ENCODE data around the gene DDX51.
"Not testable (repeated sequence)": the region's sequence is repeated elsewhere in the genome, so short reads cannot be mapped to it uniquely, and the experiment has no call there.

Gene DDX51

GRCh38 chr12:132155771-132156572 lies 11.9 kb upstream of the DDX51 start:
- Mint-ChIP-seq H3K9me3 (no peaks in the 10 kb centered on the region), H3K4me3 (no peak overlapping the region), H3K27ac (no peak overlapping the region), H3K27me3 (ENCODE audit: low read depth) (no peaks in the 10 kb centered on the region), H3K4me1 (ENCODE audit: low read depth) (no peaks in the 10 kb centered on the region), H3K36me3 (ENCODE audit: low read depth) (no peaks in the 10 kb centered on the region)

DNA sequence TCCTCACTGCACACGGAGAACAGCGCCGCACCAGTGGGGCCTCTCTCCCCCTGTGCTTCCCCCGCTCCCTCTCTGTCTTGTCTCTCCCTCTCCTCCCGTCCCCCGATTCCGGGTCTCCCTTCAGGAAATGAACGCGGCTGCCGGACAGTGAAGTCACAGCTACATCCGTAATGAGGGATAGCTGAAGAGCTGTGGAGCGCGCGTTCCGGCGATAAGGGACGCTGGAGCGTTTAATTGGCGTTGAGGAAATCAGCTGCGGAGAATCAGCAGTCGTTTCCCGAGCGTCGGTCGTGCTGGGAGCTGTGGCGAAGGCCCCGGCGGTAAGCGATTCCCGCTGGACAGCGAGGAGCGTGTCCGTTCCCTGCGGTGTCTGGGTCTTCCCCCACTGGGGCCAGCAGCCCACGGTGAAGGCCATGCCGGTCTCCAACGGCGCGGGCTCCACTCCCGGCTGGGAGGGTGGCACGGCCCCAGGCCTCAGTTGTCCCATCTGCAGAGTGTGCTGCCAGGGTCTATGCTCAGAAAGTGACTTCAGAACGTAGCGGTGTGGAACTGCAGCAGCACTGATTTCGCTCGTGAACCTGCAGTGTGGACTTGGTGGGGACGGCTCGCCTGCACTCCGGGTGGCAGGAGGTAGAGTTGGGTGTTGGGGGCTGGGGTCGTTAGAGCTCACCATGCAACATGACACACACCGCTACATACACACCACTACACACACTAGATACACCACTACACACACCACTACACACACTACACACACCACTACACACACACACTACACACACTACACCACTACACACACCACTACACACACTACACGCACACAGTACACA lies 11.0 kb upstream of the DDX51 start:
- Mint-ChIP-seq H3K4me1 (ENCODE audit: low read depth) (no peaks in the 10 kb centered on the region), H3K36me3 (ENCODE audit: low read depth) (no peaks in the 10 kb centered on the region), H3K27ac (no peak overlapping the region), H3K27me3 (ENCODE audit: low read depth) (no peaks in the 10 kb centered on the region), H3K9me3 (no peaks in the 10 kb centered on the region), H3K4me3 (no peak overlapping the region)

GRCh38 chr12:132154341-132154761 lies 10.2 kb upstream of the DDX51 start:
- Mint-ChIP-seq H3K9me3 (no peaks in the 10 kb centered on the region), H3K4me3 (no peak overlapping the region), H3K27ac (no peak overlapping the region), H3K4me1 (ENCODE audit: low read depth) (no peaks in the 10 kb centered on the region), H3K27me3 (ENCODE audit: low read depth) (no peaks in the 10 kb centered on the region), H3K36me3 (ENCODE audit: low read depth) (no peaks in the 10 kb centered on the region)

DNA sequence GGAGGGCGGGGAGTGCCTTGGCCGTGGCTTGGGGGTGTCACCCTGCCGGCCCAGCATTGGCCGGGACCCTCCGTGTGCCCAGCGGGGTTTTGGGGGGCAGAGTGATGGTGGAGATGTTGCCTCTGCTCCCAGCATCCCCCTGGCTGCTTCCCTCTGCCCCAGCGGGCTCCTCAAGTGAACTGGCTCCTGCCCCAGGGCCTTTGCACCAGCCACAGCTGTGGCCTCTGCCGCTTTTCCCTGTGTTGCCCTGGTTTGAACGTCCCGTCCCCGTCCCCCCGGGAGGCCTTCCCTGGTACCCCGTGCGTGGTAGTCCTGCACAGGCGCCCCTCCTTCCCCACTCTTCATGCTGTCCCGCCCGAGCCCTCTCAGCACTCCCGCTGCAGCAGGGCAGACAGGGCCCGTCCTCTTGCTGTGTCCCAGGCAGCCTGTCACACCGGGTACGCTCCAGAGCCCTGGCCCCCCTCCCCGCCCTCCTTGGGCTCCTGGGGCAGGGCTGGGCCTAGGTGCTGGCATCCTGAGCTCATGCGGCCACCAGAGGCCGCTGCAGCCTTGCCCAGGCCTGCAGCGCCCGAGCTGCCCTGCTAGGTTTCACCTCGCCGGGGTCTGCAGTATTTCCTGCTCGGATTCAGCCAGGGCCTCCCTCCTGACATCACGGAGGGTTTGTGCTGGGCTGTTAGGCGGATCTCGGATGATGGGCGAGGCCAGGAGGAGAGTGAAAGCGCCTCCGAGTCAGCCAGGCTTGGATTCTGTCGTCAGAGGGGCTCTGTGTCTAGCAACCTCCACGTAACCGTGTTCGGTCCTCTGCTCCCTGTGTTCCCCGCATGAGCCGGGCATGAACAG lies 9.6 kb upstream of the DDX51 start:
- Mint-ChIP-seq H3K27me3 (ENCODE audit: low read depth) (no peaks in the 10 kb centered on the region), H3K36me3 (ENCODE audit: low read depth) (no peaks in the 10 kb centered on the region), H3K9me3 (no peaks in the 10 kb centered on the region), H3K27ac (no peak overlapping the region), H3K4me3 (no peak overlapping the region), H3K4me1 (ENCODE audit: low read depth) (no peaks in the 10 kb centered on the region)

DNA sequence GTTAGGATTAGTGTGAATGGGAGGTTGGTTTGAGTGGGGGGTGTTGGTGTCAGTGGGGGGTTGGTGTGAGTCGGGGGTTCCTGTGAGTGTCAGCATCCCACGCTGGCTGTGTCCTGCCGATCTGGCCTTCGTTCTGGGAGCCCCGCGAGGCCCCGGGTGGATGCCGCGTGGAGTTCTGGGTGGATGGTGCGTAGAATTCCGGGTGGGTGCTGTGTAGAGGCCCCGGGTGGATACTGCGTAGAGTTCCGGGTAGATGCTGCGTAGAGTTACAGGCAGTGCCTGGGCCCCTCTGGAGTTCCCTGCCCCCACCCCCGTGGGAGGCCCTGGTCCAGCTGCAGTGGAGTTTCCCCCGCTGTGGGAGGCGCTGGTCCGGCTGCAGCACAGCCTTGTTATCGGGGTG lies 8.8 kb upstream of the DDX51 start:
- Mint-ChIP-seq H3K4me3 (no peak overlapping the region), H3K36me3 (ENCODE audit: low read depth) (no peaks in the 10 kb centered on the region), H3K27ac (no peak overlapping the region), H3K9me3 (no peaks in the 10 kb centered on the region), H3K4me1 (ENCODE audit: low read depth) (no peaks in the 10 kb centered on the region), H3K27me3 (ENCODE audit: low read depth) (no peaks in the 10 kb centered on the region)

DNA sequence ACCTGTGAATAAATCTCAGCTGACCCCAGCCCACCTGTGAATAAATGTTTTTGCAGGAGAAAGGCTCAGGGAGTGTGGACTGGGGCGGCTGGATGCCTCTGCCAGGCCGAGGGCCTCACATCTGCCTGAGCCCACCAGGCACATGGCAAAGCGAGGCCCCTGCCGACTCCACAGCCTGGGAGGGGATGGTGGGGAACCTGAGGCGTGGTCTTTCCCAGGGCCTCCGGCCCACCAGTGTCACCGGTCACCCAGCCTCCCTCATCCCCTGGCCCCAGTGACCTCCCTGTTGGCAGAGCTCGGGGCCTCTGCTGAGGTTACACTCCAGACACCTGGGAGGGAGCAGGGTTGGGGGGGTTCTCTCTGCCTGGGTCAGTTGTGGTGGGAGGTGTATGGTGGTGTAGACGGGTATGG lies 8.3 kb upstream of the DDX51 start:
- Mint-ChIP-seq H3K9me3 (no peaks in the 10 kb centered on the region), H3K4me3 (no peak overlapping the region), H3K27ac (no peak overlapping the region), H3K27me3 (ENCODE audit: low read depth) (no peaks in the 10 kb centered on the region), H3K4me1 (ENCODE audit: low read depth) (no peaks in the 10 kb centered on the region), H3K36me3 (ENCODE audit: low read depth) (no peaks in the 10 kb centered on the region)

- Mint-ChIP-seq H3K9me3 (no peaks in the 10 kb centered on the region), H3K27me3 (ENCODE audit: low read depth) (no peaks in the 10 kb centered on the region), H3K36me3 (ENCODE audit: low read depth) (no peaks in the 10 kb centered on the region), H3K4me1 (ENCODE audit: low read depth) (no peaks in the 10 kb centered on the region), H3K27ac (no peak overlapping the region), H3K4me3 (no peak overlapping the region)
These were observed 7.8 kb upstream of the DDX51 start for GRCh38 chr12:132151766-132152410.

- Mint-ChIP-seq H3K36me3 (ENCODE audit: low read depth) (peaks cover 3% of the 10 kb centered on the region), H3K9me3 (no peaks in the 10 kb centered on the region), H3K27me3 (ENCODE audit: low read depth) (no peaks in the 10 kb centered on the region), H3K27ac (no peak overlapping the region), H3K4me3 (no peak overlapping the region), H3K4me1 (ENCODE audit: low read depth) (peaks cover 3% of the 10 kb centered on the region)
These were observed 7.1 kb upstream of the DDX51 start for GRCh38 chr12:132151145-132151765.

GRCh38 chr12:132150780-132151144 lies 6.6 kb upstream of the DDX51 start:
- no peaks in the 10 kb centered on the region for H3K27me3 Mint-ChIP-seq (ENCODE audit: low read depth)
- H3K9me3 Mint-ChIP-seq, result no peaks in the 10 kb centered on the region
- no peak overlapping the region for H3K4me3 Mint-ChIP-seq
- H3K36me3 Mint-ChIP-seq (ENCODE audit: low read depth), result peaks cover 5% of the 10 kb centered on the region
- peaks cover 6% of the 10 kb centered on the region for H3K4me1 Mint-ChIP-seq (ENCODE audit: low read depth)
- H3K27ac Mint-ChIP-seq, result no peak overlapping the region

DNA sequence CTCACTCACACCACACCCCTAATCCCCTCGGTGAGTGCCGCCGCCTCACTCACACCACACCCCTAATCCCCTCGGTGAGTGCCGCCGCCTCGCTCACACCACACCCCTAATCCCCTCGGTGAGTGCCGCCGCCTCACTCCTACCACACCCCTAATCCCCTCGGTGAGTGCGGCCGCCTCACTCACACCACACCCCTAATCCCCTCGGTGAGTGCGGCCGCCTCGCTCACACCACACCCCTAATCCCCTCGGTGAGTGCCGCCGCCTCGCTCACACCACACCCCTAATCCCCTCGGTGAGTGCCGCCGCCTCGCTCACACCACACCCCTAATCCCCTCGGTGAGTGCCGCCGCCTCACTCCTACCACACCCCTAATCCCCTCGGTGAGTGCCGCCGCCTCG lies 5.4 kb upstream of the DDX51 start:
- not testable (repeated sequence) for H3K27ac Mint-ChIP-seq; H3K27me3 Mint-ChIP-seq (ENCODE audit: low read depth); H3K36me3 Mint-ChIP-seq (ENCODE audit: low read depth); H3K4me3 Mint-ChIP-seq; H3K9me3 Mint-ChIP-seq
- H3K4me1 Mint-ChIP-seq (ENCODE audit: low read depth), result peaks cover 16% of the 10 kb centered on the region

GRCh38 chr12:132148368-132149045 lies 4.4 kb upstream of the DDX51 start:
- Mint-ChIP-seq H3K36me3 (ENCODE audit: low read depth) (peaks cover 7% of the 10 kb centered on the region), H3K4me3 (no peak overlapping the region), H3K27me3 (ENCODE audit: low read depth) (no peaks in the 10 kb centered on the region), H3K4me1 (ENCODE audit: low read depth) (peaks cover 16% of the 10 kb centered on the region), H3K9me3 (no peaks in the 10 kb centered on the region), H3K27ac (no peak overlapping the region)

DNA sequence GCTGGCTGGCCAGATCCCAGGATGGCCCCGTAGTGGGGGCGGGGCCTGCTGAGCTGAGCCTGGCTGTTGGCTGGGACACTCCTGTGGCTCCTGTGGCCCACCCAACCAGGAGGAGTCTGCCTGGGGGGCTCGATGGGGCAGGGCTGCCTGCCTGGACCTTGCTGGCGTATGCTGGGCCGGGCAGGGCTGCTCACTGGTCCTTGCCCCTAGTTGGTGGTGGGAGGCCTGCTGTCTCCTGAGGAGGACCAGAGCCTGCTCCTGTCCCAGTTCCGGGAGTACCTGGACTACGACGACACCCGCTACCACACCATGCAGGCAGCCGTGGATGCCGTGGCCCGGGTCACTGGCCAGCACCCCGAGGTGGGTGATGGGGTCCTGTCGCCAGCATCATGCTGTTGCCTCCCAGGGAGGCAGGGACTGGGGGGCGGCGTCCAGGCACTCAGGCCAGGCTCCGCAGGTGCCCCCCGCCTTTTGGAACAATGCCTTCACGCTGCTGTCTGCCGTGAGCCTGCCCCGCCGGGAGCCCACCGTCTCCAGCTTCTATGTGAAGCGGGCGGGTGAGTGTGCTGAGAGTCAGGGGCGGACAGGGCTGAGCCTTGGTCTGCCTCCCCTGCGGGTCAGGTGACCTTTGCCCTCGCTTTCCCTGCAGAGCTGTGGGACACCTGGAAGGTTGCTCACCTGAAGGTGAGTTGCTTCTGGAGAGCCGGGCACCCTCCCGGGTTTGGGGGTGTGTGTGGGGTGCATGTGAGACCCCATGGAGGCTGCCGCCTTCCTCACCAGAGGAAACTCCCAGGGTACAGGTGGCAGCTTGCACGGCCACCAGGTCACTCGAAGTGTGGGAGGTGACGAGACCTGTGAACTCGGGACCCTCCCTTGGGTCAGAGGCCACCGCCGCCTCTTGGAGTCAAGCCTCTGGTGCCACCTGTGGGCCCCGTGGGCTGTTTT lies 3.6 kb upstream of the DDX51 start:
- Mint-ChIP-seq H3K9me3 (no peaks in the 10 kb centered on the region), H3K27ac (no peak overlapping the region), H3K36me3 (ENCODE audit: low read depth) (peaks cover 9% of the 10 kb centered on the region), H3K4me3 (no peak overlapping the region), H3K27me3 (ENCODE audit: low read depth) (no peaks in the 10 kb centered on the region), H3K4me1 (ENCODE audit: low read depth) (peaks cover 22% of the 10 kb centered on the region)

All from T-helper 1 cell treated with Interleukin-12 subunit alpha and Interleukin-12 subunit beta and Interleukin-4 antibody, amounts not matched to agents 30 μg/mL and 1 μg/mL, for 36 hours (primary cell).